ENCODE data around the gene GPC6.
A peak's percentile ranks its signal among the peaks of the same experiment; 100 is the strongest.
"Not testable (repeated sequence)": the region's sequence is repeated elsewhere in the genome, so short reads cannot be mapped to it uniquely, and the experiment has no call there.

Gene GPC6

GRCh38 chr13:93477238-93477637 lies 250.6 kb downstream of the GPC6 start:
- Histone ChIP-seq H3K9ac (ENCODE audit: low read length) (no peak overlapping the region), H3K9me3 (ENCODE audit: control insufficient read depth, low read length) (no peaks in the 10 kb centered on the region)

DNA sequence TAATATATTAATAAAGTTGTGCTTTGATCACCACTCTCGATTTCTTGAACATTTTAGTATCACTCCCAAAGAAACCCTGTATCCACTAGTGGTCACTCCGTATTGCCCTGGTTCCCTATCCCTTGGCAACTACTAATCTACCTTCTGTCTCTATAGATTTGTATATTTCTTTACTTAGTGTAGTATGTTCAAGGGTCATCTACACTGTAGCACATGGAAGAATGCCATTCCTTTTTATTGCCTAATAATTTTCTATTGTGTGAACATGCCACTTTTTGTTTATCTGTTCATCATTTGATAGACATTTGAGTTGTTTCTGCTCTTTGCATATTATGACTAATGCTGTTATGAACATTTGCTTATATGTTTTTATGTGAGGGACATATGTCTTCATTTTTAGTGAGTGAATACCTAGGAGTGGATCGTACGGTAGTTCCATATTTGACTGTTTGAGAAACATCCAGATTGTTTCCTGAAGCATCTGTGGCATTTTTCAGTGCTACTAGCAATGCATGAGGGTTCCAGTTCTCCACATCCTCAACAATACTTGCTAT lies 254.0 kb downstream of the GPC6 start:
- Histone ChIP-seq H4K91ac (ENCODE audit: low read length) (no peak overlapping the region), H2AFZ (ENCODE audit: low read depth, low read length) (no peak overlapping the region), H3K9me3 (ENCODE audit: control insufficient read depth, low read length) (no peaks in the 10 kb centered on the region), H3K4me1 (ENCODE audit: control insufficient read depth, insufficient read depth, low read depth, low read length) (no peaks in the 10 kb centered on the region), H2BK15ac (ENCODE audit: low read depth, poor library complexity, severe bottlenecking) (no peak overlapping the region), H3K4me2 (ENCODE audit: low read length, poor library complexity, severe bottlenecking) (no peak overlapping the region), H3K14ac (ENCODE audit: low read length in 2 of 2) (no peak overlapping the region), H3K4ac (ENCODE audit: low read depth in 1 of 2, low read length in 2 of 2) (no peak overlapping the region), H3K18ac (ENCODE audit: low read depth in 1 of 2, low read length in 2 of 2) (no peak overlapping the region), H4K8ac (ENCODE audit: low read length) (no peak overlapping the region), H3K36me3 (ENCODE audit: control insufficient read depth in 1 of 2, insufficient read depth in 2 of 2, low read depth in 1 of 2, low read length in 2 of 2) (no peaks in the 10 kb centered on the region), H2AK5ac (ENCODE audit: low read length, severe bottlenecking) (no peak overlapping the region), H3K79me1 (replicated peaks; ENCODE audit: low read length, poor library complexity, severe bottlenecking) (peaks cover 2% of the 10 kb centered on the region), H2BK5ac (ENCODE audit: low read depth, low read length, poor library complexity, severe bottlenecking) (no peak overlapping the region), H3K23ac (ENCODE audit: low read length in 2 of 2) (no peak overlapping the region), H3K4me3 (ENCODE audit: insufficient read depth in 1 of 2, low read depth in 1 of 2, low read length in 2 of 2) (no peak overlapping the region), H3K27me3 (ENCODE audit: control insufficient read depth in 1 of 2, insufficient read depth in 1 of 2, low read length in 2 of 2) (no peaks in the 10 kb centered on the region), H3K27ac (ENCODE audit: low read length, poor library complexity, severe bottlenecking) (no peak overlapping the region), H3K9ac (ENCODE audit: low read length) (no peak overlapping the region), H2BK12ac (ENCODE audit: low read length in 2 of 2) (no peak overlapping the region), H2BK120ac (ENCODE audit: low read depth, low read length) (no peak overlapping the region)
- 92% methylated on average over 3 of the region's 4 CpGs for WGBS
- no peak for DNase-seq

More at GRCh38 chr13:93477238-93477637, 250.6 kb downstream of the GPC6 start:
- Histone ChIP-seq H3K4me1 (ENCODE audit: control insufficient read depth, insufficient read depth, low read depth, low read length) (peaks cover 5% of the 10 kb centered on the region), H3K4me3 (ENCODE audit: insufficient read depth in 1 of 2, low read depth in 1 of 2, low read length in 2 of 2) (no peak overlapping the region), H3K4ac (ENCODE audit: low read depth in 1 of 2, low read length in 2 of 2) (no peak overlapping the region), H3K27ac (ENCODE audit: low read length, poor library complexity, severe bottlenecking) (no peak overlapping the region), H3K27me3 (ENCODE audit: control insufficient read depth in 1 of 2, insufficient read depth in 1 of 2, low read length in 2 of 2) (no peaks in the 10 kb centered on the region), H3K23ac (ENCODE audit: low read length in 2 of 2) (no peak overlapping the region), H2BK120ac (ENCODE audit: low read depth, low read length) (no peak overlapping the region), H3K14ac (ENCODE audit: low read length in 2 of 2) (no peak overlapping the region), H2BK12ac (ENCODE audit: low read length in 2 of 2) (no peak overlapping the region), H2BK15ac (ENCODE audit: low read depth, poor library complexity, severe bottlenecking) (no peak overlapping the region), H4K8ac (ENCODE audit: low read length) (no peak overlapping the region), H2AFZ (ENCODE audit: low read depth, low read length) (no peak overlapping the region), H4K91ac (ENCODE audit: low read length) (no peak overlapping the region), H3K4me2 (ENCODE audit: low read length, poor library complexity, severe bottlenecking) (no peak overlapping the region), H3K79me1 (replicated peaks; ENCODE audit: low read length, poor library complexity, severe bottlenecking) (peaks cover 13% of the 10 kb centered on the region), H3K36me3 (ENCODE audit: control insufficient read depth in 1 of 2, insufficient read depth in 2 of 2, low read depth in 1 of 2, low read length in 2 of 2) (no peaks in the 10 kb centered on the region), H3K18ac (ENCODE audit: low read depth in 1 of 2, low read length in 2 of 2) (no peak overlapping the region), H2BK5ac (ENCODE audit: low read depth, low read length, poor library complexity, severe bottlenecking) (no peak overlapping the region), H2AK5ac (ENCODE audit: low read length, severe bottlenecking) (no peak overlapping the region)
- peak; percentile 33 for DNase-seq

DNA sequence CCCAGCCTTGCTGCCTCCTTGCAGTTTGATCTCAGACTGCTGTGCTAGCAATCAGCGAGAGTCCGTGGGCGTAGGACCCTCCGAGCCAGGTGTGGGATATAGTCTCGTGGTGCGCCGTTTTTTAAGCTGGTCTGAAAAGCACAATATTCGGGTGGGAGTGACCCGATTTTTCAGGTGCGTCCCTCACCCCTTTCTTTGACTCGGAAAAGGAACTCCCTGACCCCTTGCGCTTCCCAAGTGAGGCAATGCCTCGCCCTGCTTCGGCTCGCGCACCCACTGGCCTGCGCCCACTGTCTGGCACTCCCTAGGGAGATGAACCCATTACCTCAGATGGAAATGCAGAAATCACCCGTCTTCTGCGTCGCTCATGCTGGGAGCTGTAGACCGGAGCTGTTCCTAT lies 269.5 kb downstream of the GPC6 start:
- not testable (repeated sequence) for H3K4me2 ChIP-seq (ENCODE audit: low read length, poor library complexity, severe bottlenecking); DNase-seq; H2AFZ ChIP-seq (ENCODE audit: low read depth, low read length); H4K8ac ChIP-seq (ENCODE audit: low read length); H4K91ac ChIP-seq (ENCODE audit: low read length); H2BK15ac ChIP-seq (ENCODE audit: low read depth, poor library complexity, severe bottlenecking); H3K4me3 ChIP-seq (ENCODE audit: insufficient read depth in 1 of 2, low read depth in 1 of 2, low read length in 2 of 2); H2BK12ac ChIP-seq (ENCODE audit: low read length in 2 of 2); H3K27ac ChIP-seq (ENCODE audit: low read length, poor library complexity, severe bottlenecking); H3K14ac ChIP-seq (ENCODE audit: low read length in 2 of 2); H3K23ac ChIP-seq (ENCODE audit: low read length in 2 of 2); H3K4ac ChIP-seq (ENCODE audit: low read depth in 1 of 2, low read length in 2 of 2); H3K9me3 ChIP-seq (ENCODE audit: control insufficient read depth, low read length); H2AK5ac ChIP-seq (ENCODE audit: low read length, severe bottlenecking); H3K9ac ChIP-seq (ENCODE audit: low read length); H3K4me1 ChIP-seq (ENCODE audit: control insufficient read depth, insufficient read depth, low read depth, low read length); H2BK5ac ChIP-seq (ENCODE audit: low read depth, low read length, poor library complexity, severe bottlenecking); H2BK120ac ChIP-seq (ENCODE audit: low read depth, low read length); H3K27me3 ChIP-seq (ENCODE audit: control insufficient read depth in 1 of 2, insufficient read depth in 1 of 2, low read length in 2 of 2); H3K36me3 ChIP-seq (ENCODE audit: control insufficient read depth in 1 of 2, insufficient read depth in 2 of 2, low read depth in 1 of 2, low read length in 2 of 2)
- peak overlapping the region in 1 of 2 experiments; percentile 70 for H3K18ac ChIP-seq (ENCODE audit: low read depth in 1 of 2, low read length in 2 of 2)
- WGBS = 80% methylated on average over 18 of the region's 21 CpGs
- peaks cover 11% of the 10 kb centered on the region for H3K79me1 ChIP-seq (replicated peaks; ENCODE audit: low read length, poor library complexity, severe bottlenecking)

DNA sequence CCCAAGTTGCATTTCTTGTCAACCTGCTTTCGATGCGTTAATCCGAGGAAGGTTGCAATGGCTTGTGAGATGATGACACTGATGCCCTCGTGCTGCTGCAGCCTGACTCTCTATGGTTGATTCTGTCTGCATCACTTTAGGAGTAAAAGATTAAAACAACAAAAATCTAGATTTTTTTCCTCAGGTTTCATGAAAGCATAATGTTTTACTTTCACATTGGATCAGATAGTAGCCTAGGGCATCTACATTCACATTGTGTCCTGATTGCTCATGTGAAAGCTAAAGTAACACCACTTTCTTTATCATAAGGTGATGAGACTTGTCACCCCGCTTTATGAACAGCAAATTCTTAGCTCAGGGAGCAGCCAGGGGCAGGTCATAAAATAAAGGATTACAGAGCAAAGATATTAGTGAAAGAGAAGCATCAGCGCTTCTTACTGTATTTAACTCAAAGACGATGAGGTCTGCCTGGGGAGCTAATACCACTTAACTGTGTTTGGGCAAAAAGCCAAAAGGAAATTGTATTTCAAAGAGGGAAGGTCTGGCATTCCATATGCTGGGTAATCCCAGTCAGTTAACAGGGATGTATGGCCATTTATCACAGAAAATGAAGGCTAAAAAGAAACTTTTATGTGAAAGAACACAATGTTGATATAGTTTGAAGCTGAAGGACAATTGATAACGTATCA lies 270.5 kb downstream of the GPC6 start:
- H3K9me3 ChIP-seq (ENCODE audit: control insufficient read depth, low read length) = no peaks in the 10 kb centered on the region
- H3K4me3 ChIP-seq (ENCODE audit: insufficient read depth in 1 of 2, low read depth in 1 of 2, low read length in 2 of 2) = peak overlapping the region in 1 of 2 experiments; percentile 23
- WGBS = 64% methylated on average over 6 of the region's 8 CpGs
- peak; percentile 64 for DNase-seq
- H3K4me2 ChIP-seq (ENCODE audit: low read length, poor library complexity, severe bottlenecking) = no peak overlapping the region
- H3K27me3 ChIP-seq (ENCODE audit: control insufficient read depth in 1 of 2, insufficient read depth in 1 of 2, low read length in 2 of 2) = no peaks in the 10 kb centered on the region
- no peak overlapping the region for H3K9ac ChIP-seq (ENCODE audit: low read length)
- no peak overlapping the region for H4K91ac ChIP-seq (ENCODE audit: low read length)
- H3K79me1 ChIP-seq (replicated peaks; ENCODE audit: low read length, poor library complexity, severe bottlenecking) = peaks cover 11% of the 10 kb centered on the region
- no peak overlapping the region for H4K8ac ChIP-seq (ENCODE audit: low read length)
- no peak overlapping the region for H3K23ac ChIP-seq (ENCODE audit: low read length in 2 of 2)
- no peak overlapping the region for H2BK5ac ChIP-seq (ENCODE audit: low read depth, low read length, poor library complexity, severe bottlenecking)
- H2AFZ ChIP-seq (ENCODE audit: low read depth, low read length) = no peak overlapping the region
- H3K4ac ChIP-seq (ENCODE audit: low read depth in 1 of 2, low read length in 2 of 2) = no peak overlapping the region
- no peak overlapping the region for H3K14ac ChIP-seq (ENCODE audit: low read length in 2 of 2)
- no peaks in the 10 kb centered on the region for H3K36me3 ChIP-seq (ENCODE audit: control insufficient read depth in 1 of 2, insufficient read depth in 2 of 2, low read depth in 1 of 2, low read length in 2 of 2)
- H3K4me1 ChIP-seq (ENCODE audit: control insufficient read depth, insufficient read depth, low read depth, low read length) = no peaks in the 10 kb centered on the region
- peak overlapping the region; percentile 61 for H2BK120ac ChIP-seq (ENCODE audit: low read depth, low read length)
- H2BK12ac ChIP-seq (ENCODE audit: low read length in 2 of 2) = no peak overlapping the region
- H3K18ac ChIP-seq (ENCODE audit: low read depth in 1 of 2, low read length in 2 of 2) = no peak overlapping the region
- H3K27ac ChIP-seq (ENCODE audit: low read length, poor library complexity, severe bottlenecking) = no peak overlapping the region
- H2BK15ac ChIP-seq (ENCODE audit: low read depth, poor library complexity, severe bottlenecking) = no peak overlapping the region
- H2AK5ac ChIP-seq (ENCODE audit: low read length, severe bottlenecking) = no peak overlapping the region

Data from mesenchymal stem cell (in vitro differentiated cells and primary cell).